K562 (cell line): ENCODE data around the gene USP27X.

Source experiments
- CEBPB ChIP-seq: fragments of 450-650 bp; IDR thresholded peaks from 2 replicates; pipeline ENCODE4 v1.6.1; 2016; ENCODE audit warnings: missing genetic modification characterization, missing compliant biosample characterization
- EP300 ChIP-seq: IDR thresholded peaks from 2 replicates; pipeline ENCODE4 v1.6.1; 2012; ENCODE audit warnings: low read length, improper control_type of control experiment
- EZH2 ChIP-seq: IDR thresholded peaks from 2 replicates; pipeline ENCODE4 v1.6.1; 2012; ENCODE audit warnings: low read depth, mild to moderate bottlenecking, inconsistent platforms, low read length, borderline replicate concordance
- KLF16 ChIP-seq: IDR thresholded peaks from 2 replicates; pipeline ENCODE4 v1.6.1; 2016; ENCODE audit warnings: antibody characterized with exemption
- MYNN ChIP-seq, 2 experiments: sonication (generic); formaldehyde crosslinking in 1 of 2; IDR thresholded peaks; 2 replicates each; pipeline versions ENCODE4 v1.5.0 to v1.6.1; 2016 to 2020; ENCODE audit warnings: antibody characterized with exemption in 1 of 2, missing genetic modification reagents in 1 of 2
- POLR2AphosphoS5 ChIP-seq: IDR thresholded peaks from 2 replicates; pipeline ENCODE4 v1.6.1; 2011; ENCODE audit warnings: mild to moderate bottlenecking, low read depth, low read length, moderate library complexity; ENCODE audit not compliant: control insufficient read depth, insufficient read depth
- SMAD1 ChIP-seq: fragments of 150-350 bp; IDR thresholded peaks from 2 replicates; pipeline ENCODE4 v1.6.1; 2014; ENCODE audit warnings: low read length, low read depth; ENCODE audit not compliant: partially characterized antibody
- SMAD3 ChIP-seq: fragments of 450-650 bp; formaldehyde crosslinking; conservative IDR thresholded peaks from 2 replicates; pipeline ENCODE4 v1.4.0; 2020; ENCODE audit warnings: mild to moderate bottlenecking
- SMARCA5 ChIP-seq: fragments of 450-650 bp; IDR thresholded peaks from 2 replicates; pipeline ENCODE4 v1.6.1; 2016
- SMC3 ChIP-seq: conservative IDR thresholded peaks from 2 replicates; pipeline ENCODE4 v1.6.1; 2011; ENCODE audit warnings: low read depth, low read length, improper control_type of control experiment; ENCODE audit not compliant: insufficient read depth
- SNRNP70 ChIP-seq: fragments of 200-400 bp; formaldehyde crosslinking; optimal IDR thresholded peaks from 2 replicates; pipeline ENCODE3; 2017; ENCODE audit warnings: low read depth, low read length

DNA sequence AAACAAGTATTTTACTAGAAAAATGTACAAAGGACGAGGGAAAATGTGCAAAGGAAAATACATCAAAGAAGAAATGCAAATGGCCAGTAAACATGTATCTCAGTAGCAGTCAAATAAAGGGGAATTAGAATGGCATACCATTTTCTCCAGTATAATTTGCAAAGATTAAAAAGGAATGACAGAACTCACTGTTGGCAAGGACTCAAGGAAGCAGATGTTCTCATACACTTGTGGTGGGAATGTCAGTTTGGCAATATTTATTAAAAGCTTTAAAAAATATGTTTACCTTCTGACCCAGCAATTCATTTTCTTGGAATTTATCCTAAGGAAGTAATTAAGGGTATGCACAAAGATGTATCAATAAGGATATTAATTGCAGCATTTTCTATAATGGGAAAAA, 50.8 kb downstream of the USP27X start:
- TF ChIP-seq POLR2AphosphoS5 = no peak
- no peak for TF ChIP-seq EP300
- TF ChIP-seq EZH2 = no peak
- TF ChIP-seq MYNN (IDR thresholded peaks at IDR 0.05) = no peak
- no peak for TF ChIP-seq MYNN (CRISPR knock-in tag; IDR thresholded peaks at IDR 0.05)
- TF ChIP-seq SMAD3 (CRISPR knock-in tag) = no peak
- TF ChIP-seq SNRNP70 = no peak
- no peak for TF ChIP-seq CEBPB
- no peak for TF ChIP-seq KLF16
- TF ChIP-seq SMARCA5 = no peak
- TF ChIP-seq SMC3 = no peak
- no peak for TF ChIP-seq SMAD1
